ENCODE results near the gene SLC30A3.

The SLC30A3 gene

DNA sequence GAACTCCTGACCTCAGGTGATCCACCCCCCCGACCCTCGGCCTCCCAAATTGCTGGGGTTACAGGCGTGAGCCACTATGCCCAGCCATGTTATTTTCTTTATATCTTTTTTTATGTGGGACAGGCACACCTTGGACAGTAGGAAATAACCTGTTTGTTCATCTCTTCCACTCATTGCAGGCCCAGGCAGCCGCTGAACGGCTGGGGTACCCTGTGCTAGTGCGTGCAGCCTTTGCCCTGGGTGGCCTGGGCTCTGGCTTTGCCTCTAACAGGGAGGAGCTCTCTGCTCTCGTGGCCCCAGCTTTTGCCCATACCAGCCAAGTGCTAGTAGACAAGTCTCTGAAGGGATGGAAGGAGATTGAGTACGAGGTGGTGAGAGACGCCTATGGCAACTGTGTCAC, 37.3 kb downstream of the SLC30A3 start:
- no peak for DNase-seq

DNA sequence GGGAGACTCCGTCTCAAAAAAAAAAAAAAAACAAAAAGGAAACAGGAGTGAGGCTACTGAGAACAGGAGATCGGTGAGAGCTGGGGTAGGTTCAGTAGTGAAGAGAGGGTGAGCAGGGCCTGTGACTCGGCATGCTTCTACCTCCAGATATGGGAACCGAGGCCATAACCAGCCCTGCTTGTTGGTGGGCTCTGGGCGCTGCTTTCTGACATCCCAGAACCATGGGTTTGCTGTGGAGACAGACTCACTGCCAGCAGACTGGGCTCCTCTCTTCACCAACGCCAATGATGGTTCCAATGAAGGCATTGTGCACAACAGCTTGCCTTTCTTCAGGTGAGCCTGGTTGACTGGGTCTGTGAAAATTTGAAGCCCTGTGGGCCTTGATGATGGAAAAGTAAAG, 39.4 kb downstream of the SLC30A3 start:
- no peak for DNase-seq

DNA sequence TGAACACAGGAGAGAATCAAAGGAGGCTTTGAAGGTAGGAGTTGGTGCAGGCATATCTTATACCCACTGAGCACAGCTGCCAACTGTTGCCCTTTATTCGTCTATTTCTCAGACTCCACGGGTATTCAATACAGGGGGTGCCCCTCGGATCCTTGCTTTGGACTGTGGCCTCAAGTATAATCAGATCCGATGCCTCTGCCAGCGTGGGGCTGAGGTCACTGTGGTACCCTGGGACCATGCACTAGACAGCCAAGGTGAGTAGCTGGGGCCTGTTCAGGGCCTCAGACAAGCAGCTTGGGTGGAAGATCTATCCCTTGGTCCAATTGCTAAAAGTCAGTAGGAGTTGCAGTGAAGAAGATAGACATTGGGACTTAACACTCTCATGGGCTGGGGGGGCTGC, 40.4 kb downstream of the SLC30A3 start:
- no peak for DNase-seq

- DNase-seq = no peak
These were observed 41.7 kb downstream of the SLC30A3 start for GRCh38 chr2:27221166-27221565.

DNA sequence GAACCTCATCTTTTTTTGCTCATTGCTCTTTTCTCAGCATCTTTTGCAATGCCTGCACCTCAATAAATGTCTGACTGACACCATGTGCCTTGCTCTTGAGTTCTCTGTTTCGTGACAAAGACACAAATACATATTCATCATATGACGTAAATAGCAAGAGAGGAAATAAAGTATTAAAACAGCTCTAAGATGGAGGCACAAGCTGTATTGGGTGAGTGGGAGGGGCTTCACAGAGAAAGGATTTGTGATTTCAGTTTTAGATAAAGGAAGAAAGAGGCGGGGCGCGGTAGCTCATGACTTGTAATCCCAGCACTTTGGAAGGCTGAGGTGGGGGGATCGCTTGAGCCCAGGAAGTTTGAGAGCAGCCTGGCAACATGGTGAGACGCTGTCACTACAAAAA, 42.8 kb downstream of the SLC30A3 start:
- no peak for DNase-seq

DNA sequence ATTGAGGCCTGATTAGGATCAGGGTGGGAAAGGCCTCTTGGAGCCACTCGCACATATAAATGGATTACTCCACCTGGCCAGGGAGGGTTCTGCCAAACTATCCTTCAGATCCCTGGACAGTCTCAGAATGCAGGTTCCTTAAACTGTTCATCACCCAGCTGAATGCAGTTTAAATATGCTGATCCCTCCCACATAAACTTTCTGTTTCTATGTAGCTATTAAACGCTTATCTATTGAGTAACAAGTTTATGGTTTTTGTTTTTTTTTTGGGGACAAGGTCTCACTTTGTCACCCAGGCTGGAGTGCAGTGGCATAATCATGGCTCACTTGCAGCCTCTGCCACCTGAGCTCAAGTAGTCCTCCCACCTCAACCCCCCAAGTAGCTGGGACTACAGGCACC, 43.8 kb downstream of the SLC30A3 start:
- no peak for DNase-seq

DNA sequence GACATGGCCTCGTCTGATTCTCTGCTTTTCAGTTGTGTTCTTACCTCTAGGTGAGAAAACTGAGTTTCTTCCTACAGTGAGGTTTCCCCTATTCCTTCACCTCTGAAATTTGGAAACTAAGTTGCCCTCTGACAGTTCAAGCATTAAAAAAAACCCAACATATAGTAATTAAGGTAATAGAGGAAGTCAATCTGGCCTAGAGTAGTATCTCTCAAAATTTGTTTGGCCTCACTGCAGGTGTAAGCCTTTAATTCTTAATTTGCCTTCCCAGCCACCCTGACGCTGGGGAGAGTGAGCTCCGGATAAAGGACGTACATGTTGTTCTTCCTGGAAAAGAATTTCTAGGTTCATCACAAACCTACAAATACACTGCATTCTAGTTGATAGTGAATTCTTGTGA, 44.2 kb downstream of the SLC30A3 start:
- DNase-seq = no peak

GRCh38 chr2:27217173-27218121, 45.4 kb downstream of the SLC30A3 start, which contains the start of gene CAD:
CAD (plus strand) TSS chr2:27217369; CDS start chr2:27217552, 183 bp downstream.
- peak; percentile 92 to 96 for DNase-seq

- no peak for DNase-seq
These were observed 46.3 kb downstream of the SLC30A3 start for GRCh38 chr2:27216416-27217137.

- DNase-seq = no peak
These were observed 47.9 kb downstream of the SLC30A3 start for GRCh38 chr2:27214941-27215340.

GRCh38 chr2:27212626-27213471, 50.0 kb downstream of the SLC30A3 start:
- DNase-seq = peak; percentile 25 to 50

DNA sequence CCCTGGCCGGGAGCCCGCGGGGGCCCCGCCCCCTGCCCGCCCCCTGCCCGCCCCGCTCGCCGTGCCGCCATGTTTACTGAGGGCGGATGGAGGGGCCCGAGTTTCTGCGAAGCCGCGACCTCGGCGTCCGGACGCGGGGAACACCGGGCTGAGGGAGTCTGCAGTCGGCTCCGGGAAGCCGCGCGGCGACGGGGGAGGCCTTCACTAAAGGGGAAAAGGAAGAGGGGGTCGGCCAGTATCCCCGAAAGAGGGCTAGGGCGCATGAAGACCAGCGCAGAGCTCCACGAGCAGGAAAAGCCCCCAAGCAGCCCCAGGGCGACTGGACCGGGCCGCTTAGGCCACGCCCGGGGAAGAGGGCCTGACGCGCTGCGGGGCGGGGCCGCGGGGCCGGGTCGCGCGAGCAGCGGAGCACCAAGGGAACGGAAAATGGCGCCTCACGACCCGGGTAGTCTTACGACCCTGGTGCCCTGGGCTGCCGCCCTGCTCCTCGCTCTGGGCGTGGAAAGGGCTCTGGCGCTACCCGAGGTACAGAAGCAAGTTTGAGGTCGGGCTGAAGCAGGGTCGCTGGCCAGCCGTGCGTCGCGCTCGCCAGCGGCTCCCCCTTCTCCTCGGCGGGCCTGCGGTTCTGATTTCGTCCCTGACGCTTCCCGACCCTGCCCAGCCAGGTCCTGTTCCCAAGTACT, 50.8 kb downstream of the SLC30A3 start, which contains the start of the genes ATRAID and SLC5A6:
Gene ATRAID (plus strand): TSS at position 99 of the 683 bp plus-strand sequence. CDS start 328 bp downstream, at position 427.
Gene SLC5A6 (minus strand): TSS at position 326 of the 683 bp plus-strand sequence. CDS start 4,618 bp downstream, outside the sequence.
- DNase-seq = peak; percentile 90 to 91

GRCh38 chr2:27211241-27211942, 51.5 kb downstream of the SLC30A3 start:
- DNase-seq = no peak

DNA sequence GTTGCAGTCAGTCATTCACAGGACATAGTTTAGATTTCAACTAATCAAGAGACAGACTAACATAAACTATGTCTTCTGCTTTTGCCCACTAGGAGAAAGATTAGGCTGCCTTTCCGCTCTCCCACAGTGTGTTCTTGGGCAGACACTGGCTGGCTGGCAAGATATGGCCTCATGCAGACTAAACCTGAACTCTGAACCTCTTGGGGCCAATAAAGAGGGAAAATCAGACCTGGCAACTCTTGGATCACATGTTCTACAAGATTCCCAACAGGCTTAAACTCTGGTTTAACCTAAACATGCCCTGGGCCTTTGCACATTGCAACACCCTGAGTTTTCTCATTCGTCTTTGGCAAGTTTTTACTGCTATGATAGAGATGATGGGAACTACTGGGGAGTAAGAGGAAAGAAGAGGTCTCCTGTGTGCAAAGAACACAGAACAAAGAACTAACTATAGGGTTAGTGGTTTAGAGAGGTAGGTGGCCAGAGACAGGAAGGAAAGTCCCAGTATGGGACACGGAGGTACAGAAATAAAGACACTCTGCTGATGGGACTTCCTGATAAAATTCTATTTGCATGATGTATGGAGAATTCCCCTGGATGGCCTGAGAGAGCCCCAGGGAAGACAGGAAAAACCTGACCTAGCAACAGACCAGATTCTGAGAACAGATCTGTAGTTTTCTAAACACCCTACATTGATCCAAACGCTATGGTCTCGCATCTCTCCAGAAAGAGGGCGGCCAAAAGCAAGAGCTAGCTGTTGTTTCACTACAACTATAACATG, 53.0 kb downstream of the SLC30A3 start:
- DNase-seq = no peak

DNA sequence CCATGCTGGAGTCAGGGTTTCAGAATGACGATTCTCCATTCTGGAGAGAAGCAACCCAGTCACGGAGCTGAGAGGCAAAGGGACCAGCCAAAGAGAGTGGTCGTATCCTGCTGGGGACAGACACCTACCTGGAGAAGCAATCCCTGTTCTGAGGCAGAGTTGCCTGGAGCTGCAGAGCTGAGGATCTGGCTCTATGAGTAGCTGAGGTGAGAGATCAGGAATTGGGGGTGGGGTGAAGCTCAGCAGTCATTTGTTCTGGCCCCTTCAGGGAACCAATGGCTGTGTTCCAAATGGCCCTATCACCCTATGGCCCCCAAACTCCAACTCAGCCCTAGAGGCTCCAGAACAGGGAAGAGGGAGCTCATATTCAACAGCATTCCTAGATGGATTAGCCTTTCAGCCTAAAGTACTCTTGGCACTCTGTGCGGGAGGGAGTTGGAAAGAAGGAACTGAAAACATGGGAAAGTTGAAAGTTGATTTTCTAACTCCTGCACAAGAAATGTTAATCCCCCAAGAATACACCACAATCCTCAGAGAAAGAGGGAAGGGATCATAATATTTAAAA, 54.3 kb downstream of the SLC30A3 start:
- DNase-seq = no peak

DNA sequence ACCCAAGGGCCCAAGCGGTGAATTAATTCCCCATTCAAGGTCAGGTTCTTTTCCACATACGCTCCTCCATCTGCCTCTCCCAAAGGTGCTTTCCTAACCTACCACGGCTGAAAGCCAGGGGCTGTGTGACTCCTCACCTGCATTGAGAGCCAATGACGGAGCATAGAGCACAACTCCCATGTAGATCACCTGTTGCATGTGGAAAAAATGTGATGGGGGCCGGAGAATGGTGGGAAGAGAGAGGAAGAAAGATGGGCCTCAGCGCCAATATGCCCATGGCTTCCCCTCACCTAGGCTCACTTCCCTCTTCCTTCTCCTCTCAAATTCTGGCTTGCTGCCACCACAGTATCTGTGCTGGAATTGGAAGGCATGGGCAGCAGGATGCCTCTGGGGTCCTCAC, 56.5 kb downstream of the SLC30A3 start:
- no peak for DNase-seq

GRCh38 chr2:27205206-27205605, 57.6 kb downstream of the SLC30A3 start:
- no peak for DNase-seq

DNA sequence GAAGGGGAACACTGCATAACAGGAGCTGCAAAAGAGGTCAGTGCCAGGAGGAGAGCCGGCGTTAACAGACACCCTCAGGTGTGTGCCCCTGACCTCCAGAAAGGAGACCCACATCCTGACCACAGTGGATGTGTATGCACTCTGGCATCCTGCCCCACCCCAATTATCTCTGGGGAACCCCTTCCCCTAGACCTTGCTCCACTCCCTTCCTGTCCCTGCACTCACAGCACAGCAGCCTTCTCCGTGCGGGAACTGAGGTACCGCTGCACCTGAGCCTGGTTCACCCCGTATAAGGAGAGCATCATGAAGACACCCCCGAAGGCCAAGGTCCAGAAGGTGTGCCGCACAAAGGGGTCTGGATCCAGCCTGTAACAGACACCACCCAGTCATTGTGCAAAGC, 58.3 kb downstream of the SLC30A3 start:
- DNase-seq = no peak

GRCh38 chr2:27203741-27204140, 59.1 kb downstream of the SLC30A3 start:
- peak in 1 of 2 donors; percentile 17 for DNase-seq

Data from inflammatory macrophage (primary cell).